ENCODE measurements around the gene SLC45A1. TPM values are rescaled to one million over a fixed set of nuclear protein-coding genes. Genes with fewer than 3 reads are reported as not detected.
"Not testable (repeated sequence)": the region's sequence is repeated elsewhere in the genome, so short reads cannot be mapped to it uniquely, and the experiment has no call there.

Gene SLC45A1
- total RNA-seq, 1 donor from 2014 or later: 0.79 TPM

DNA sequence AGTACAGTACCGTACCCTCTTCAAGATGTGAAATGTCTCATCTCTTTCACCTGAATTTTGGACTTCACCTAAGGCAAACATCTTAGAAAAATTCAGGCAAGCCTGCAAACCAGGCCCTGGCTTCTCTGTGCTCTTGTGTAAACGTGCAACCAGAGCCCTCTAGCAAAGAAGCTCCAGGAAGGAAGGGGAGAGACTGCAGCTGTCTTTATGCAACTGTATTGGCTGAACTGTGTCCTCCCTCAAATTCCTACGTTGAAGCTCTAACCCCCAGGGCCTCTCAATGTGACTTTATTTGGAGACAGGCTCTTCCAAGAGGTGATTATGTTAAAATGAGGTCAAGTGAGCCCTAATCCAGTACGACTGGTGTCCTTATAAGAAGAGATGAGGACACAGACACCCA, 60.3 kb downstream of the SLC45A1 start:
- no peak for DNase-seq (ENCODE audit: low read depth)
- H3K27me3 ChIP-seq (ENCODE audit: control insufficient read depth, insufficient read depth, low read length): no peaks in the 10 kb centered on the region
- H3K36me3 ChIP-seq (ENCODE audit: control insufficient read depth, insufficient read depth, low read length): peaks cover 1% of the 10 kb centered on the region
- no peak overlapping the region for H3K4me3 ChIP-seq (ENCODE audit: low read depth, low read length)
- TF ChIP-seq, protein P1, sequence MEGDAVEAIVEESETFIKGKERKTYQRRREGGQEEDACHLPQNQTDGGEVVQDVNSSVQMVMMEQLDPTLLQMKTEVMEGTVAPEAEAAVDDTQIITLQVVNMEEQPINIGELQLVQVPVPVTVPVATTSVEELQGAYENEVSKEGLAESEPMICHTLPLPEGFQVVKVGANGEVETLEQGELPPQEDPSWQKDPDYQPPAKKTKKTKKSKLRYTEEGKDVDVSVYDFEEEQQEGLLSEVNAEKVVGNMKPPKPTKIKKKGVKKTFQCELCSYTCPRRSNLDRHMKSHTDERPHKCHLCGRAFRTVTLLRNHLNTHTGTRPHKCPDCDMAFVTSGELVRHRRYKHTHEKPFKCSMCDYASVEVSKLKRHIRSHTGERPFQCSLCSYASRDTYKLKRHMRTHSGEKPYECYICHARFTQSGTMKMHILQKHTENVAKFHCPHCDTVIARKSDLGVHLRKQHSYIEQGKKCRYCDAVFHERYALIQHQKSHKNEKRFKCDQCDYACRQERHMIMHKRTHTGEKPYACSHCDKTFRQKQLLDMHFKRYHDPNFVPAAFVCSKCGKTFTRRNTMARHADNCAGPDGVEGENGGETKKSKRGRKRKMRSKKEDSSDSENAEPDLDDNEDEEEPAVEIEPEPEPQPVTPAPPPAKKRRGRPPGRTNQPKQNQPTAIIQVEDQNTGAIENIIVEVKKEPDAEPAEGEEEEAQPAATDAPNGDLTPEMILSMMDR (IDR thresholded peaks at IDR 0.05; ENCODE audit: insufficient read depth, low read length, poor library complexity, severe bottlenecking): no peak

DNA sequence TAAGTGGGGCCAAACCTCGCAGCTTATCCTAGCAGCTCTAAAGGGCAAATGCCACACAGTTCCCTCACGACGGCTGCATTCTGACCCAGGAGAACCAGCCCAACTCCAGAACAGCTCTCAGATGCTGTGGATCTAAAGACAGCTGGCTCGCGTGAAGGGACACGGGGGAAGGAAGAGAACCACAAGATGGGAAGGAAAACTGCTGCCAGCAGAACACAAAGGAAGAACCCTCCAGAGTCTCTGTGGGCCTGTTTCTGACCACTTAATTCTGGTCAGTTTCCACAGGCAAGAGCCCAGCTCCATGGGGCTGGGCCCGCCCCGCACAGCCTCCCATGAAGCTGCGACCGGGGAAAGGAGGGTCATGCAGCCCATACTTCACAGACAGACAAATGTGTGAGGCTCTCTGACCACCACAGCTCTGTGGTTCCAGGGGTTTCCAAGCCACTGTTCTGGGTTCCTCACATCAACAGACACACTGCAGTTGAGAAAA, 61.1 kb downstream of the SLC45A1 start:
- TF ChIP-seq, protein P1 (IDR thresholded peaks at IDR 0.05; ENCODE audit: insufficient read depth, low read length, poor library complexity, severe bottlenecking): no peak
- no peaks in the 10 kb centered on the region for H3K27me3 ChIP-seq (ENCODE audit: control insufficient read depth, insufficient read depth, low read length)

GRCh38 chr1:8379513-8380186, 61.7 kb downstream of the SLC45A1 start:
- TF ChIP-seq, protein P1 (IDR thresholded peaks at IDR 0.05; ENCODE audit: insufficient read depth, low read length, poor library complexity, severe bottlenecking): no peak
- no peak overlapping the region for H3K4me3 ChIP-seq (ENCODE audit: low read depth, low read length)
- H3K27me3 ChIP-seq (ENCODE audit: control insufficient read depth, insufficient read depth, low read length): no peaks in the 10 kb centered on the region
- H3K36me3 ChIP-seq (ENCODE audit: control insufficient read depth, insufficient read depth, low read length): peaks cover 1% of the 10 kb centered on the region
- DNase-seq (ENCODE audit: low read depth): no peak

More for the DNA sequence above, 61.1 kb downstream of the SLC45A1 start:
- no peak for DNase-seq (ENCODE audit: low read depth)
- Histone ChIP-seq H3K4me3 (ENCODE audit: low read depth, low read length) (no peak overlapping the region), H3K36me3 (ENCODE audit: control insufficient read depth, insufficient read depth, low read length) (peaks cover 1% of the 10 kb centered on the region)

DNA sequence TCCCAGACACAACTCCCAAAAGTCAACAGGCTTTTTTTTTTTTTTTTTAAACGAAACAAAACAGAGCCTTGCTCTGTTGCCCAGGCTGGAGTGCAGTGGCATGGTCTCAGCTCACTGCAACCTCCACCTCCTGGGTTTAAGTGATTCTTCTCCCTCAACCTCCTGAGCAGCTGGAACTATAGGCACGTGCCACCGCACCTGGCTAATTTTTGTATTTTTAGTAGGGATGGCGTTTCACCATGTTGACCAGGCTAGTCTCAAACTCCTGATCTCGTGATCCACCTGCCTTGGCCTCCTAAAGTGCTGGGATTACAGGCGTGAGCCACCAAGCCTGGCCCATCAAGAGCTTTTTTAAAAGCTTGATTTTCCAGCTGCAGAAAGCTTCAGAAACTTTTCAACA, 62.4 kb downstream of the SLC45A1 start:
- DNase-seq (ENCODE audit: low read depth); H3K4me3 ChIP-seq (ENCODE audit: low read depth, low read length); H3K36me3 ChIP-seq (ENCODE audit: control insufficient read depth, insufficient read depth, low read length); H3K27me3 ChIP-seq (ENCODE audit: control insufficient read depth, insufficient read depth, low read length): not testable (repeated sequence)

DNA sequence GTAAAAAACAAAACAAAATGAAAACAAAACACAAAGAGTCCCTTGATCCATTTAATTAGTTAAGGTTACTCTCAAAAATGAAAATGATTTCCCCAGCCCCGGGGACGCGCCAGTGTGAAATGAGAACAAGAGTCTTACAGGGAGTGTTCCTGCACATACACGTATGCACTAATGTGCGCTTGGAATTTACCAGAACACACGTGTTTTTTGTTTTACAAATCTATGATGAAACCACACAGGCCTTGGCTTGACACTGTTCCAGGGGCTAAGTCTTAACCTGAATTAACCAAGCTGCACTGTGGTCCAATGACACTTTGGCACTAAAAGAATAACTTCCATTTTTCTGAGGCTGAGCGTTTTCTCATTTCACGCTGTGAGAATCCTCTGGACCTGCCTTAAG, 63.7 kb downstream of the SLC45A1 start:
- TF ChIP-seq, protein P1 (IDR thresholded peaks at IDR 0.05; ENCODE audit: insufficient read depth, low read length, poor library complexity, severe bottlenecking): no peak
- no peak overlapping the region for H3K4me3 ChIP-seq (ENCODE audit: low read depth, low read length)
- DNase-seq (ENCODE audit: low read depth): no peak
- peaks cover 1% of the 10 kb centered on the region for H3K36me3 ChIP-seq (ENCODE audit: control insufficient read depth, insufficient read depth, low read length)
- no peaks in the 10 kb centered on the region for H3K27me3 ChIP-seq (ENCODE audit: control insufficient read depth, insufficient read depth, low read length)

DNA sequence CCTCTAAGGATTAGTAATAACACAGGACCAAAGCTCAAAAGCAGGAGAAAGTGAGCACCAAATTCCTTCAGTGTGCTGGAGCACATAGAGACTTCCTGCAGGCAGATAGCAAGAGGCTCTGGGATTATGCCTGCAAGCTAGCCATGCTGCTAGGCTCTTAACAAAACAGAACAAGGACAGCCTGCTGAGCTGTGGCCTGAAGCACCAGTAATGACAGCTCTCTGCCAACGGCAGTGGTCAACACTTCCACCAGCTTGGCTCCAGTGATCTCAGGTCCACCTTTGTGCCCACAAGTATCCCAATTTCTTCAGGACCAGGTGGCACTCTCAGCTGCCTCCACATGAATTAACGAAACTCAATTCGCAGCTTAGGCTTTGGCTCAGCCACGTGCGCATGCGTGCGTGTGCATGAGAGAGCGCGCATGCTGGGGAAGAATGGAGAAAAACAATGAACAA, 64.2 kb downstream of the SLC45A1 start:
- TF ChIP-seq, protein P1 (IDR thresholded peaks at IDR 0.05; ENCODE audit: insufficient read depth, low read length, poor library complexity, severe bottlenecking): no peak
- DNase-seq (ENCODE audit: low read depth): peak; percentile 80
- no peak overlapping the region for H3K4me3 ChIP-seq (ENCODE audit: low read depth, low read length)
- H3K27me3 ChIP-seq (ENCODE audit: control insufficient read depth, insufficient read depth, low read length): no peaks in the 10 kb centered on the region
- peaks cover 1% of the 10 kb centered on the region for H3K36me3 ChIP-seq (ENCODE audit: control insufficient read depth, insufficient read depth, low read length)
